Measurements from ENCODE around the gene SNRNP40.

- TF ChIP-seq EZH2 (IDR thresholded peaks at IDR 0.05; ENCODE audit: low read length, unreplicated experiment) = no peak
- TF ChIP-seq EZH2phosphoT487 (IDR thresholded peaks at IDR 0.05; ENCODE audit: borderline replicate concordance, low read length) = no peak
Measured at GRCh38 chr1:31299365-31299764, 2.8 kb upstream of the SNRNP40 start.
